NCI-H187 (cell line): ENCODE results near the gene EPN2.

Experiments
- DNase-seq, 2 experiments: peaks; one replicate each; lab custom pipeline; 2025; lab: John Stamatoyannopoulos, UW

EPN2 gene

GRCh38 chr17:19381741-19382444, 144.7 kb downstream of the EPN2 start:
- DNase-seq, result no peak

- no peak for DNase-seq
Observed at GRCh38 chr17:19382531-19383444, 145.6 kb downstream of the EPN2 start.

GRCh38 chr17:19383681-19384470, 146.7 kb downstream of the EPN2 start:
- DNase-seq, result no peak

- no peak for DNase-seq
Observed at GRCh38 chr17:19384723-19385391, 147.7 kb downstream of the EPN2 start.

- DNase-seq, result no peak
Observed at GRCh38 chr17:19385521-19385983, 148.4 kb downstream of the EPN2 start.
